ENCODE data around the gene HRH3.

The HRH3 gene

DNA sequence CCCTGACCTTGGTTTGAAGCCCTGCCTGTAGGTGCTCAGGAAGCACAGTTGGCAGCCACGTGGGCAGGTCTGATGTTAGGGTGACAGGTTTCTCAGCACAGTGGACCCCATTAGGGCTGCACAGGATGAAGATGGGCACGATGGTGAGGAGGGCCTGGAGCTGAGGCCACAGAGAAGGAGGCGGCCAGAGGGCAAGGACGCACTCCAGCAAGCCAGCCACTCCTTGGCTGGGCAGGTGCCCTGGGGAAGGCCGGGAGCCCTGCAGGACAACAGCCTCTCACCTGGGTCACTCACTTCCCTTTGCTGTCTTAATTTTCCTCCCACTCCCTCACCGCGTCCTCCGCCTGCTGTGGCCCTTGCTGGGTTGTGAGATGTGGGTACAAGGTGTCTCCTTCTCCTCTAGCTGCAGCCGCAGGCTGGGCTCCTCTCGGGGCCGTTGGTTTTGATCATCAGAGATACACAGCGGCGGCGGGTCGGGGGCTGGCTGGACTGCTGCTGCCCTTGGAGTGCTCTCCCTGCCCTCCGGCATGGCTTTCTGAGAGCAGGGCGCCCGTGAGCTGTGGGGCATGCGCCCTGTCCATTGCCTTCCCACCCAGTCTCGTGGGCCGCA is 23.9 kb upstream of the HRH3 start:
- no peak for DNase-seq (ENCODE audit: extremely low read depth, low read depth)
- TF ChIP-seq, protein P1, sequence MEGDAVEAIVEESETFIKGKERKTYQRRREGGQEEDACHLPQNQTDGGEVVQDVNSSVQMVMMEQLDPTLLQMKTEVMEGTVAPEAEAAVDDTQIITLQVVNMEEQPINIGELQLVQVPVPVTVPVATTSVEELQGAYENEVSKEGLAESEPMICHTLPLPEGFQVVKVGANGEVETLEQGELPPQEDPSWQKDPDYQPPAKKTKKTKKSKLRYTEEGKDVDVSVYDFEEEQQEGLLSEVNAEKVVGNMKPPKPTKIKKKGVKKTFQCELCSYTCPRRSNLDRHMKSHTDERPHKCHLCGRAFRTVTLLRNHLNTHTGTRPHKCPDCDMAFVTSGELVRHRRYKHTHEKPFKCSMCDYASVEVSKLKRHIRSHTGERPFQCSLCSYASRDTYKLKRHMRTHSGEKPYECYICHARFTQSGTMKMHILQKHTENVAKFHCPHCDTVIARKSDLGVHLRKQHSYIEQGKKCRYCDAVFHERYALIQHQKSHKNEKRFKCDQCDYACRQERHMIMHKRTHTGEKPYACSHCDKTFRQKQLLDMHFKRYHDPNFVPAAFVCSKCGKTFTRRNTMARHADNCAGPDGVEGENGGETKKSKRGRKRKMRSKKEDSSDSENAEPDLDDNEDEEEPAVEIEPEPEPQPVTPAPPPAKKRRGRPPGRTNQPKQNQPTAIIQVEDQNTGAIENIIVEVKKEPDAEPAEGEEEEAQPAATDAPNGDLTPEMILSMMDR (IDR thresholded peaks at IDR 0.05; ENCODE audit: low read depth, low read length) = no peak

DNA sequence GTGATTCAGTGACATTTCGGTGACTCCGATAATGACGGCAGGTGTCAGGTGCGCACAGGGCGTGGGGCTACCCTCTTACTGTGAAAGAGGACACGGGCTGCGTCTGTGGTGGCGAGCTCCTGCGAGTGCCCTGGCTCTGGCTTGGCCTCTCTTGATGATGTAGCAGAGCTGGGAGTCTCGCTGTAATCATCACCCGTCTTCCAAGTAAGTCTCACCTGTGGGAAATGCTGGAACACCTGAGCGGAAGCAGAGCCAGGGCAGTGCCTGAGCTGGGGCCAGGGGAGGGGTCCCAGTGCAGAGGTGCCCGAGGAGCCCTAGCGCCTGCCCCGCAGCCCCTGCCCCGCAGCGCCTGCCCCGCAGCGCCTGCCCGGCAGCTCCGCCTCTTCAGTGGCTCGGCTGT is 23.0 kb upstream of the HRH3 start:
- no peak for DNase-seq (ENCODE audit: extremely low read depth, low read depth)

DNA sequence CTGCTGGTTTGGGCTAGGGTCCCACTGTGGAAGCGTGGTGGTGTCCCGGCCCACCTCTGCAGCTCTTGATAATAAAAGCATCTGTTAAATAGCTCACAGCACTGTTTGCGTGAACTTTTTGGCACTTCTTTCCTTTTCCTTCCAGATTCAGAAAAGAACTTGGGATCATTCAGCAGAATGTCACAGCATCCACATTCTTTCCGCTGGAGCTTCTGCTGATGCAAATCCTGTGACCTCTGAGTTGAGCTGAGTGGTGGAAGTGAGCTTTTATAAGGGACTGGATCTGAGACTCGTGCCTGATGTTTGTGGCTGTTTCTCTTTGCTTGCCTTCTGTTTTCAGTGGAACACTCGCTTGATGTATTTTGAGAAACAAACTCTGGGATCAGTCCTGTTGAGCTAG is 22.1 kb upstream of the HRH3 start:
- TF ChIP-seq, protein P1 (IDR thresholded peaks at IDR 0.05; ENCODE audit: low read depth, low read length) = no peak
- no peak for DNase-seq (ENCODE audit: extremely low read depth, low read depth)

More for the DNA sequence above, 23.0 kb upstream of the HRH3 start:
- TF ChIP-seq, protein P1 (IDR thresholded peaks at IDR 0.05; ENCODE audit: low read depth, low read length) = no peak

DNA sequence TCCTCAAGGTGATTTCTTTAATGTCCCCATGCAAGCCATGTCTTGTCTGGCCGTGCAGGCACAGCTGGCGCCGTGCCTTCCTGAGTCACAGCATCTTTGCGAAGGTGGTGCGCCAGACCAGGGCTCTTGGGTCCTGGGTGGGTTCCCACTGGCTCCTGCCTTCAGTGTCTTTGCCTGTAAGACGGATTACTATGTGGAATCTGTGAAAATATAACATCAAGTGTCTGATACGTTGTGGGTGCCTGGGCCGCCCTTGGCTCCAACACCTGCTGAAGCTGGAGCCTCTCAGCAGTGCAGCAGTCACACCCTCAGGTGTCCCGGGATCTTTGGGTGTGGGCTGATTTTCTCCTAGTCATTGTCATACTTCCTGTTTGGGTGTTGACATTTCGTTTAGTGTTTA is 21.4 kb upstream of the HRH3 start:
- TF ChIP-seq, protein P1 (IDR thresholded peaks at IDR 0.05; ENCODE audit: low read depth, low read length) = no peak
- no peak for DNase-seq (ENCODE audit: extremely low read depth, low read depth)

DNA sequence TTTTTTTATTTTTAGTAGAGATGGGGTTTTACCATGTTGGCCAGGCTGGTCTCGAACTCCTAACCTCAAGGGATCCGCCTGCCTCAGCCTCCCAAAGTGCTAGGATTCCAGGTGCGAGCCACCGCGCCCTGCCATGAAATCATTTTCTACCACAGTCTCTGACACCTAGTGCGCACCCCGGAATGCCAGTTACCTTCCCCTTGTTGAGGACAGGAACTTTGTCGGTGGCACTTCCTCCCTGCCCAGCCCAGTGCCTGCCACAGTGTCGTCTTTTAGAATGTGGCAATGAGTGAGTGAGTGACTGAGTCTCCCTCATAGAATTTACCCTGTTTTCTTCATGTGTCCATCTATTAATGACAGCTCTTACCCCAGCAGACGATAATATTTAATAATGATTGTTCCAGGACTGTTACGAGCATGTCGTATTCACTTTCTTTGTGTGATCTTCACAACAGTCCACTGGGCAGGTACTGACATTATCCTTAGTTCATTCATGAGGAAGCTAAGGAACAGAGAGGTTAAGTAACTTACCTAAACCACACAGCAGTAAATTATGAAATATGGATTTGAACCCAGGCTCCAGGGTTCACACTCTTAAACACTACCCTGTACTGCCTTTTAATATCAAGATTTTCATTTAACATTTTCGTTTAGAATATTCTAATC is 20.1 kb upstream of the HRH3 start:
- no peak for DNase-seq (ENCODE audit: extremely low read depth, low read depth)
- TF ChIP-seq, protein P1 (IDR thresholded peaks at IDR 0.05; ENCODE audit: low read depth, low read length) = no peak

DNA sequence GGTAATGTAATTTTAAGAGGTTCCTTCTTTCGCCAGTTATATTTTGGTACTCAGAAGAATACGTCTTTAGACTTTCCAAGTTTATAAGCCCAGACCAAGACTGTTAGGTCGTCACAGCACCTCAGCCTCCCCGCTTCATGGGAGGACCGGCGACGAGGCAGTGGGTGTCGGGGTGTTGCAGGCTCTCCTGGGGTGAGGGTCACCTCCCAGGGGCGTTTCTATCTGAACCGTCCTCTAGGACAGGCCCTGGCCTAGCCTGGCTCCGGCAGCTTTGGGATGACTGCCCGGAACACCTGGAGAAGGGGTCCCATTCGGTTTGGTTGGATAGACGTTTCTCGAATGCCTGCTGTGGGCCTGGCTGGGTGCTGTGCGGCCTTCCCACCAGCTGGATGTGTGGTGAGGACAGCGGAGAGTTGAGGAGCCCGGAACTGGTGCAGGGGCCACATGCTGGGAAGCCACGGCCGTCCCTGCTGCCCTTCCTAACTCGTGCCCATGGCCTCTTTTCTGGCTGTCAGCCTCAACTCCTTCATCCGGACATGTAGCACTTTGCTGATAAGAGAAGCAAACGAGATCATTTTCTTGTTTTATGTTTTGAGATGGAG is 19.3 kb upstream of the HRH3 start:
- TF ChIP-seq, protein P1 (IDR thresholded peaks at IDR 0.05; ENCODE audit: low read depth, low read length) = no peak
- no peak for DNase-seq (ENCODE audit: extremely low read depth, low read depth)

DNA sequence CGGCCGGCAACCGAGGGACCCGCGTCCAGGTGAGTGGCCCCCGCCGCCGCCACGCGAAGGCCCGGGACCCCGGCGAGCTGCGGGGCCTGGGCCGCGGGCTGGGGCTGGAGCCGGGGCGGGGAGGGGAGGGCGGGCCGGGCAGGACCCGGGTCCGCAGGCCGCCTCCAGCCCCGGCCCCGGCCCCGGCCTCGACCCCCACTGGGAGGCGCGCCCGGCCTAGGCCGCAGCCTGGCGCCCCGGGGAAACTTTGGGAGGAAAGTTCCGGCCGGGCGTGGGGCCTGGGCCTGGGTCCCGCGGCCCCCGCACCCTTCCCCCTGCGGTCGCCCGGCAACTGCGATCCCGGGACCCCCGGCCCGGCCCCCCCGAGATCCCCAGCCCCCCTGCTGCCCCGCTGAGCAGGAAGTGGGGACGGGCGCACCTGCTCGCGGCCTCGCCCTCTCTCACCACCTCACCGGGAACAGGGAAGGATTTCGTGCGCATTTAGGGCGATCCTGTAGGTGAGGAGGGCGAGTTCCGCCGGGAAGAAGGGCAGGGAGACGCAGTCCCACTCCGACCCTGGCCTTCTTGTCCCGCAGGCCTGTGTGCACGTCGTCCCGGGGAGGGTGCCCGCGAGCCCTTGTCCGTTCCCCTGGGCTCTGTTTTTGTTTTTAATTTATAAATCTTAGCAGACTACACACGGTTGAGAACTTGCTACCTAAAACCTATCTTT is 18.6 kb upstream of the HRH3 start:
- TF ChIP-seq, protein P1 (IDR thresholded peaks at IDR 0.05; ENCODE audit: low read depth, low read length) = no peak
- no peak for DNase-seq (ENCODE audit: extremely low read depth, low read depth)

All from AG09319 (cell line).